ENCODE results near the gene UMAD1.

UMAD1 gene

DNA sequence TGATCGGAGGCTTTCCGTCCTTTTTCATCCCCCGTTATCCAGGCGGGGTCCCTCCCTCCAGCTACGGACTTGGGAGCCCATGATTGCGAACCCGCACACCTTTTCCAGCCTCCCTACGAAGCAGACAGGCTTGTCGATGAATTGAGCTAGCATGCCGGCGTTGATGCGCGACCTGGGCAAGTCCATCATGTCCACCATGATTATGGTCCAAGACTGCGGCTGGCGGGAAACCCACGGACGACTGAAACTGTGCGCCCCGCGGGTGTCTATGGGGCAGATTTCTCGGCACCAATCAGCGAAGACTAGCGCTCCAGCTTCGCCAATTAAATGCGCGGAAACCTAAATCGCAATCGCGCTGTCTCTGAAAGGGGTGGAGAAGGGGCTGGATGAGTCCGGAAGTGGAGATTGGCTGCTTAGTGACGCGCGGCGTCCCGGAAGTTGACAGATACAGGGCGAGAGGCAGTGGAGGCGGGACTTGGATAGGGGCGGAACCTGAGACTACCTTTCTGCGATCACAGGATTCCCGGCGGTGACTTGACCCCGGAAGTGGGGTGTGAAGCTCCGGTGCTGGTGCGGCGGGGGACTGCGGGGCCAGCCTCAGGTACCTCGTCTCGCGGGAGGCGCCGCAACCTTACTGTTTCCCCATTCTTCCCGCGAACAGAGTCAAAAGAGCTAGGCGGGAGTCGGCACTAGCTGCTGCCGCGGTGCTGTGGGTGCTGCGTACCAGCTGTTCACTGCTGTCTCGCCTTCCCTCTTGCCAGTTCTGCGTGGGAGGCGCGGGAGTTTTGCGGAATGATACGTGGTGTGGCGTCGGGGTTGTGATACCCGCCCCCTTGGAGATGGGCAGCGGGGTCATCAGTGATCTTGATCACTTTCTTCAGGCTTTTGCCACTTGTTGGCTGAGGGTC lies at the start of gene UMAD1:
TSS of gene UMAD1 (plus strand) at position 532 of the 908 bp plus-strand sequence. CDS start 32,620 bp downstream, outside the sequence.
- peak; percentile 89 for FAIRE-seq

DNA sequence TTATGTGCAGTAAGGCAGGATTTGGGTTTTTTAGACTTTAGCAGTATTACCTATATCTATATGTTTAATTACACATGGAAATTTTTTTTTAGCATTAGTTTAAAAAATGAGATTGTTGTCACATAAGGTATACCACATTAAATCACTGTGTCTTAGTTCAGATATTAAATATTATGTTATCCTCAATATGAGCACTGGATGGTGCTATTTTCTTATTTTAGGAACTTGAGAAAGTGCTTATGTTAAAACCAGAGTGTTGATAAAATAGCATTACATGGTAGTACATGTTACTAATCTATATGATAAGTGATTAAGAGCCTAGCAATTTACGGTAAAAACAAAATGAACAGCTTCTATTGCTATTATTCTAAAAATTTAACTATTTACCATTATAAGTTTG lies 45.1 kb upstream of the UMAD1 start:
- peak; percentile 94 for FAIRE-seq

DNA sequence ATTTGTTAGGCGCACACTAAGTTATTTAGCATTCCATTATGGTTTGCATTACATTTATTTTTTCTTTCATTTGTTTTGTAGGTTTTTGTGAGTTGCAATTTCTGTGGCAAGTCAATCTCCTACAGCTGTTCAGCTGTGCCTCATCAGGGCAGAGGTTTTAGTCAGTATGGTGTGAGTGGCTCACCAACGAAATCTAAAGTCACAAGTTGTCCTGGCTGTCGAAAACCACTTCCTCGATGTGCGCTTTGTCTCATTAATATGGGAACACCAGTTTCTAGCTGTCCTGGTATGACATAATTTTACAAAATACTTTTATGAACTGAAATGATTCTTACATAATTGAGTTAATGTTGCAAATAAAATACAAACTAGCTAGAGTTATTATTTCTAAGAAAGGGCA lies 44.4 kb upstream of the UMAD1 start:
- no peak for FAIRE-seq

DNA sequence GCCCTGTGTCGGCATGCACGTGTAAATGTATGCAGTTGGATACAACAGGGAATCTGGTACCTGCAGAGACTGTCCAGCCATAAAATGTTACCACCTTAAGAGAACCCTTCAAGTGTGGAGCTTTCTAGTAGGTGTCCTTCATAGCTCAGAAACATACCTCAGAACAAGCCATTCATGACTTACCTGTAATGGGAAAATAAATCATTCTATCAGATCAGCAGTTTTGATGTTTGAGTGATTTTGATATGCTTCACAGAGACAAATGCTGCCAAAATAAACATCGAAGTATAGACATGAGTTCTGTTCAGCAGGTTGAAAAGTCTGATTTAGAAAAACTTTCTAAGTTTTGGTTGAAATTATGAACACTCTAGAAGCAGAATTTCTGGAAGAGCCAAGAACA lies 33.5 kb upstream of the UMAD1 start:
- FAIRE-seq = no peak

DNA sequence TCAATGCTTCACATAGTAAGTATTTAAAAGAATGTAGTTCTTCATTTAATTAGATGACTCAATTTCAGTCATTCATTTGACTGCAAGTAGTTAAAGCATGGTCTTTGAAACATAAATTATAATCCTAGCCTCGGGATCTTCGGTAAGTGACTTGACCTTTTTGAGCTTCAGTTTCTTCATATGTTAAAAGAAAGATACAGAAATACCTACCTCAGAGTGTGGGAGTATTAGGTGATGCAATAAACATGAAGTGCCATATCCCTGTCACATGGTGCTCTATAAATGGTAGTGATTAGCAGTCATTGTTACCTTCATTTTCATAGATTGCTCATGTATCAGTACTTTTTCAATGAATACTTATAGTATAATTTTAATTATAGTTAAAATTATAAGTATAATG lies 31.2 kb upstream of the UMAD1 start:
- FAIRE-seq = no peak

DNA sequence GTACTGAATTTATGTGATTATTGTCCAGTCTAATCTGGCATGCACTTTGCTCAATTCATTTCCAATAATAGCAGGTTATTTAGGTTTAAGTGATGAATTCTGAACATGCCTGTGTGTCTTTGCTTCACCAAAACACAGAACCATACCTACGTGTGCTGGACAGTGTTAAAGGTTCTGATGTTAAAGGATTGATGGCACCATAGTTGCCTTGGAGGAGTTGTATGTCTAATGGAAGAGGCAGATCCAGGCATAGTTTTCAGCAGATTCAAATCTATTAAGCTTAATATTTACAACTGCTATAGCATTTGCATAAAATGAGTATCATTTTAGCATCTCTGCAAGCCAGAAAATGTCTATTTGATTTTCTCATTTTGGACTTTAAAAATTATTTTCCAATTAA lies 28.0 kb upstream of the UMAD1 start:
- FAIRE-seq = no peak

DNA sequence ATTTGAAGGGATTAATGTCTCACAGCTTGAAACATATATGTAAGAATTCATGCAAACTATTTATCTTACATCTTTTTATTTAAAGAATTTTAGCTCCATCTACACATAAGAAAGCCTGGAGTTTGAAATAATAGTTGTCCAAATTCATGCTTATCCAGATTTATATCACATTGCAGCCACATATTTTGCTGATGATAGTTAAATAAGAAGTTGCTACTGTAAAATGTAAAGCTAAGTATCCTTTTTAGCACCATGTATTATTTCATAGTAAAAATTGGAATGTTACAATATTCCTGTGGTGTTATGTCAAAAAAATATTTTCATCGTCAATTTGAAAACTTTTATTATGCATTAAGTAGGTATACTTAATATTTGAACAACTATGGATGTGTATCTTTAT lies 27.3 kb upstream of the UMAD1 start:
- no peak for FAIRE-seq

DNA sequence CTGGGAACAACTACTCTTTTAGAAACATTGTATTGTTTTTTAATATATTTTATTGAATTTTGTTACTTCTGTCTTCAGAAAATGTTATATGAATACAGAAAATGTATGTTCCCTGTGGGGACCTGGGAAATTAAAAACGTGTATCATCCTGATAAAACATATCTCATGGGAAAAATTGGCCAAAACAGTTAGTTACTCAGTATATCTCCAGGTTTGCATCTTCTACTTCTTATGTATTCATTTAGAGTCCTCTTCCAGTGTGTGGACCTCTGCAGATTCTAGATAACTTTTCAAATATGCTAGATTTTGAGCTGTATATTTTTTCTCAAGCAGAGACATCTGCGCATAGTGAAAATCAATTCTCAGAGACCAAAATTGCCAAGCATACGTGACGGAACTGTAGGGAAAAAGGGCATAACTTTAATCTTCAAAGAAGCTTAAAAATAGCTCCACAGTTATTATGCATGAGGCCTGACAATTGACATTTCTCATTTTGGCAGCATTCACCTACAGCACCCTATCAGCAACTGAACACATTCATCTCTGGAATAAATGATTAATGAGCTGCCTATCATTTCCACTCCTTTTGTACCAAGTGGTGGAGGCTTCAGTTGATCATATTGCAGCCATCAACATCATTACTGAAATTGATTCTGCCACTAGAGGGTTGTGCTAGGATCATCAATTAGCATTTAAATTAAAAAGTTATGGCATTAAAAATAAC lies 26.4 kb upstream of the UMAD1 start:
- no peak for FAIRE-seq

DNA sequence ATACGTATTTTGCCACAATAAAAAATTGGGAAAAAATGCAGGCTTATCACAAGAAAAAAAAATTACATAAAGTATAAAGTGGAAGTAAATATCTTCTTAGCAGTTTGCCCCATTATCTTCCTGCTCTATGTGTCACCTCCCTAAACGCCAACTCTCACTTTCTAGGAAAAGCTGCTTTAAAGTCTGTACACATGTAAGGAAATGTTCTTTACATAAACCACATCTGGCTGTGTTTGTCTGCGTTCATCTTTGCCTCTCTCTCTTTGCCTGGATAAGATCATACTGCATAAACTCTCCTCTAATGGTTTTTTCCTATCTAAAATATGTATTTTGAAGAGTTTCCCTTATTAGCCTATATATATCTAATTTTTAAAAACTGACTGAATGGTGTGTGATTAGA lies 23.0 kb upstream of the UMAD1 start:
- no peak for FAIRE-seq

DNA sequence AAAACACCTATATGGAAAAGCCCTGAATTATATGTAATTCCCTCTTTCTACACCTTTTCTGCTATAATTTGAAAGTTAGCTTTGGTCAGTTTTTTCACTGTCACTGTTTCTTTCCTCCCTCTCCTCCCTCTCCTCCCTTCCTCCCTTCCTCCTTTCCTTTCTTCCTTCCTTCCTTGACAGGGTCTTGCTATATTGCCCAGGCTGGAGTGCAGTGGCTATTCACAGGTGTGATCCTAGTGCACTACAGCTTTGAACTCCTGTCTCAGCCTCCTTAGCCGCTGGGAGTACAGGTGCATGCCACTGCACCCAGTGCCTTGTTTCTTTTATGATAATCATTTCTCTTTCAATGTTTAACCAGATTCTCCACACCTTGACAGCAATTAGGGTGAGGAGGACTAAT lies 22.1 kb upstream of the UMAD1 start:
- FAIRE-seq = no peak

DNA sequence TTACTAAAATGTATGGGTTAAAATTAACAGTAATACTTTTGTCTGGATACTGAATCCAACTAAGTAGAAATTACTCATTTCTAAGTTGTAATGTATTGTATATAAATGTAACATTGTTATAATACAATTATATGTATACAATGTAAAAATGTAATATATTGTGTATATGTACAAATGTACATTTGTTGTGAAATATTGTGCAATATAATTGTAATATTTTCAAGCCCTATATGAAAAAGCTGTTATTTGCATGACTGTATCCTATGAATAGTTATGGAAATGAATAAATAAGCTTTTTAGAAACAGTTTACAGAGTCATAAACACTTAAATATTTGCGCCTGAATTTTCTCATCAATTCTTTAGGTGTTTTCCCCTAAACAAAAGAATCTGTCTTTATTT lies 20.3 kb upstream of the UMAD1 start:
- no peak for FAIRE-seq

DNA sequence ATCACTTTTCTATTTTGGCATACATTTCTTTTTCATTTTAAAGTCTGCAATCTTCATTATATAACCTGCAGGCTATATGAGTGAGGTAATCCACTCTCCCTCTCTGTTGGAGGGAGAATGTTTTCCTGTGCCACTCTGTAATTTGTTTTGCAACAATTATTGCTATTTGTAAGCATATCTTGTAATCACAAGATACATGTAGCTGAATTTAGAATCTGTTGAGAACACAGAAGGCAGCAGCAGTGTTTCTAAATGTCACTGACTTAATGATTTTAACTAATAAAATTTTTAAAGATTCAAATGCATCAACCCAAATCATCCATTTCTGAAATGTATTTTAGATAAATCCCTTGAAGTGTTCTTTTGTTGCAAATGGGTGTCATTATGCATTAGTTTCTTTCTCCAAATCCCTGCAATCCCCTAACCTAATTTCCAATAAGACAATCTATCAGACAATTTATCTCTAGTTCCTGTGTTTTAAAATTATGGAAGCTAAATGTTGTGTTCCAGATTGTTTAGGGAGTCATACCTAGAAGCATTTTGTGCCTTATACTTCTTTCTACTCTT lies 19.8 kb upstream of the UMAD1 start:
- FAIRE-seq = no peak

DNA sequence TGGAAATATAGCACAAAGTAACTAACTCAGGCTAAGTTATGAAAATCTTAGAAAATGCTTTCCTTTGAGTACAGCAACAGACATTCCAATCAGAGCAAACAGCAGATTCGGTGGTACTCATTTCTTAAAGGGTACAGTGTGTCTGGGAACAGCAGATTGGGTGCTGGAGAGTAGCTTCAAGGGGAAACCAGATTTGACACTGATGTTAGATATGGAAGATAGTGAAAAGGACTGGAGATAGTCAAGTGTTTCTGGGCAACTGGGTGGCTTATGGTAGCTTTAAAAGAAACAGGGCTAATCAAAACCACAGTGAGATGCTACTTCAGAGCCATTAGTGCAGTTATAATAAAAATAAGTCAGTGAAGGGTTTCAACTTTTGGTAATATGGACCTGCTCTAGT lies 12.1 kb upstream of the UMAD1 start:
- FAIRE-seq = no peak

DNA sequence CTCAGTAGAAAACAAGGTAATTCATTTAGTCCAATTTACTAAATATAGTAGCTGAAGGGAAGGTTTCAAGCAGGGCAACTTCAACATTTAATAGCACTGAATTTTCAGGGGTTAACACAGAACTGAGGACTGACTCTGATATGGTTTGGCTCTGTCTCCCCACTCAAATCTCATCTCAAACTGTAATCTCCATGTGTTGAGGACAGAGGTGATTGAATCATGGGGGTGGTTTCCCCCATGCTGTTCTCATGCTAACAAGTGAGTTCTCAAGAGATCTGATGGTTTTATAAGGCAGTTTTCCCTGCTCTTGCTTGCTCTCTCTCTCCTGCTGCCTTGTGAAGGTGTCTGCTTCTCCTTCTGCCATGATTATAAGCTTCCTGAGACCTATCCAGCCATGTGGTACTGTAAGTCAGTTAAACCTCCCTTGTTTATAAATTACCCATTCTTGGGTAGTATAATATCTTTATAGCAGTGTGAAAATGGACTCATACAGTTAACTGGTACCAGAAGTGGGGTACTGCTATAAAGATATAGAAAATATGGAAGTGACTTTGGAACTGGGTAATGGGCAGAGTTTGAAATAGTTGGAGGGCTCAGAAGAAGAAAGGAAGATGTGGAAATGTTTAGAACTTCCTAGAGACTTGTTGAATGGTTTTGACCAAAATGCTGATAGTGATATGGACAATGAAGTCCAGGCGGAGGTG lies 9.8 kb upstream of the UMAD1 start:
- FAIRE-seq = no peak

DNA sequence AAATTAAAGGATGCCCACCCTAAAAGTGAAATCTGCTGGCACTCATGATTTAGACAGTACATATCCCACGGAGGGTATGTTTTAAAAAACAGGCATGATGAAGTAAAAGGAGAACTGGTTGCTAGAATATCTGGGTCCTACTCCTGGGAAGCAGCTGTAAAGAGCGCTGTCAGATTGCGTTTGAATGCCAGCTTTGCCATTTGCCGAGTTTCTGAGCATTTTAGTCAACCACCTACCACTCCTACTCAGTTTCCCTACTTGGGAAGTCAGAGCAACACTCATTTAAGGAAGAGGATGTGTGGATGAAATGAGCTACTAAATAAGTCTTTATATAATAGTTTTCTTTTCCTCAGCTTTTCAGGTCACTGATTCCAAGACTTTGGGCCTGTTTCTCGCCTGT lies 1.1 kb upstream of the UMAD1 start:
- no peak for FAIRE-seq

DNA sequence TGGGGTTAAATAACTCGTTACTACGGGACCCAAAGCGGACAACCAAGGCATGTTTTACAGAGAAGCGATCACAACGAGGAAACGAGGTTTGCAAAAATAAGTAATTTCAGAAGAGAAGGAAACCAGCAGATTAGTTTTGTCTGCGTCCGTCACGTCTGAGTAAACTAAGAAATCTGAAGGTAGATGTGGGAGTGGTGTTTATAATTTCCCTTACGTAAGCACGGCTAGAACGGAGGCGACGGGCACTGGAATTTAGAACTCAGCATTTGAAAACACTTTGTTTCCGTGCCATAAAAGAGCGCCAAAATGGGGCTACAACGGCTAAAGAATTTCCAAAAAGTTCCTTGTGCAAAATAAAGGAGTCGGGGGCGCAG lies 718 bp upstream of the UMAD1 start:
- no peak for FAIRE-seq

DNA sequence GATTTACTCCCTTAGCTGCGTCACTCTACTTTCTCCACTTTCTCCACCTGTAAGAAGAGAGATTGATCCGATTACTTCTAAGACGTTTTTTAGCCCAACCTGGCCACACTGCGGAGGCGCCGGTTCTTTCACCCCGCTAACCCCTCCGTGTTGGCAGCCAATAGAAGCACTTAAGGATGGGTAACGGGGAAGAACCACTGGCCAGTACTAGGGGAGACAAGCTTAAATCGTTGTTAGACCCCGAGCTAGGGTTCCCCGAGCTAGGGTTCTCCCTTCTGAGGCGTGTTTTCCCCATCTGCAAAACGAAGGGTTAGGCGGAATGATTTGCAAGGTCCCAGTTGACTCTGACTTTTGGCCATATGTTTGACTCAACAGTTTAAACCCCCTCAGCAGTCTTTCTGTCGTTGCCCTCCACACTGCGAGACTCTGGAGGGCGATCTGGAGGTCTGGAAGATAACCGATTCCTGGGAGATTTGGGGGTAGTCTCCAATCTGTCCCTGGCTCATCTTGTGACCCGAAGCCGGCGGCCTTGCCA lies 644 bp downstream of the UMAD1 start:
- no peak for FAIRE-seq

DNA sequence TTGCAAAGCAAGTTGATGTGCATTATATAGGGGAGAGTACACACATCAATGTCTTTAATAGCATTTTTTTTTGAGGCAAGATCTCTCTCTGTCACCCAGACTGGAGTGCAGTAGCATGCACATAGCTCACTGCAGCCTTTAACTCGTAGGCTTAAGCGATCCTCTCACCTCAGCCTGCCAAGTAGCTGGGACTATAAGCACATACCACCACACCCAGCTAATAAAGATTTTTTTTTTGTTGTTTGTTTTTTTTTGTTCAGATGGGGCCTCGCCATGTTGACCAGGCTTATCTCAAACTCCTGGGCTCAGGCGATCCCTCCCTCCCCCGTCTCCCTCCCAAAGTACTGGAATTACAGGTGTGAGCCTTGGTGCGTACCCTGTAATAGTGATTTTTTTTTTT lies 1.5 kb downstream of the UMAD1 start:
- no peak for FAIRE-seq

DNA sequence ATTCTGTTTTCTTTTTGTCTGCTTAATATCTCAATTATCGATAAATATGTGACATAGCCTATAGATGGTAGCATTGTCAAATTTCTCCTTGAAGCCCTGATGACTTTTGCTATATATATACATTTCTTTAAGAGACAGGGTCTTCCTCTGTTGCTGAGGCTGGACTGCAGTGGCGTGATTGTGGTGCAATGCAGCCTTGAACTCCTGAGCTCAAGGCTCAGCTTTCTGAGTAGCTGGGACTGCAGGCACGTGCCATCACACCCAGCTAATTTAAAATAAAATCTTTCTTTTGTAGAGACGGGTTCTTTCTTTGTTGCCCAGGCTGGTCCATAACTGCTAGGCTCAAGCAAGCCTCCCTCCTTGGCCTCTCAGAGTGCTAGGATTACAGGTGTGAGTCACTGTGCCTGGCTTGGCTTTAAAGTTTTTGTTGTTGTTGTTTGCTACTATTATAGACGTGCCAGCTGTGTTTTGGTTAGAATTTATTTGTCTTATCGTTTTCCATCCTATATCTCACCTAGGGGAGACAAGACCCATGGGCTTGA lies 7.0 kb downstream of the UMAD1 start:
- FAIRE-seq = no peak

DNA sequence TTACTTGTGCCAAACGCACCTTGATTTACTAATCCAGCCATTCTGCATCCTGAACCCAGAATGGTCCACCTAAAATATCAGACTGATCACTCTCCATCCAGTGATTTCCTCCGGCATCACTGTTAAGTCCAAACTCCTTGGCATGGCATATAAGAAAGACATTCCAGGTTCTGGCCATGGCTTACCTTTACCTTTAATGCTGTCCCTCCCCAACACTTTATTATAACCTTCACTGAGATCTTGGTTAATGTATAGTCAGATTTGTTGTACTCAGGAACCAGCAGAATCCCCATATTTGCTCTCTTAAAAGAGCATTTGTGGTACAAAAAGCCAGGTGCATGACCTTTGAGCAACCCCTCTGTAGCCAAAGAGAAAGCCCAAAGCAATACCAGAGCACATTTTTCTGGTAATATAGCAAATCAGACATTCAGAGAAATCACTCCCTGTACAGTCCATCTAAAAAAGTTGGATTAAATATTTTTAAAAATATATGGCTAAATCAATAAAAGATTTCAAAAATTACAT lies 10.2 kb downstream of the UMAD1 start:
- no peak for FAIRE-seq

DNA sequence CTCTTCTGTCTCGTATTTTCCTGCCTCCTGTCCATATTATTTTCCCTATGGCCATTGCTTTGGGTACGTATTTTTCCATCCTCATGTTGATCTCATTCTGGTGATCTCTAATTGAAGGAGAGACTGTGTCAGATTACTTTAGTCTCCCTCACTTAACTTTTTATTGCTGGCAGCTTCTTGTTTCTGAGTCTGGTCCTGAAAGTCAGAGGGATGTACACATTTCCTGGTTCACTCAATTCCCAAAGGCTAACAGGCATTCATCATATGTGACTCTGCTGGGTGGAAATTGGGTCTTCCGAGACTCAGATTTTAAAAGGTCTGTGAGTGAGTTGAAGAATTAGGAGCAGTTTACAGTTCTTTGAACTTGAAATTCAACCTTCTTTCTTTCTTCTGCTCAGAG lies 10.9 kb downstream of the UMAD1 start:
- FAIRE-seq = no peak

DNA sequence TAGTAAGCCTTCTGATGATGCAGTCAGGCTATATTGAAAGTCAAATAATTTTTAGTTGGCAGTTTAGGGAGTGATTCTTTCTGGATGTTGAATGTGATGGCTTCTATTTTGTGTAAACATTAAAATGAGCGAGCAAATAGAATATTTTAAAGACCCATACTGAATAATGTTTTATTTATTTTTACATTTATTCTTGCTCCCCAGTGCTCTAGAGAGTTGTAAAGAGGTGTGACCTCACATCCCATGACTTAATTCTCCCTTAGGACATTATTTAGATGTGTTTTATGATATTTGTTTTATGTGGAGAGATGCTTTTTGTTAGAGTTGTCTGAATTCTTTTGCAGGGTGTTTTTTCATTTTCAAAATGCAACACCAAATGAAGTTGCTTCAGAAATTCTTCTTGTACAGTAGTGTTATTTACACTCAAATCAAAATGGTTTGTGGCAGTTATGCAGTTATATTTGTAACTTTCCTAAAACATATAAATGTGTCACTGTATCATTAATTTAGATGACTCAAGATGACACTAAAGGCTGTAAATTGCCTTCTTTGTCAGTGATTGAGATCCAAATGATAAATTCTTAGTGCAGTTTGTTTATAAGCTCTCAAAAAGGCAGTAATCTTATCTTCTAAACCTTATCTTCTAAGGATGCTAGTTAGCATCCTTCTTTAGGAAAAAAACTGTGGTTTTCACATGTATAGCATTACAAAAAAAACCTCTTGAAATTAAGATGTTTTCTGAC lies 12.4 kb downstream of the UMAD1 start:
- no peak for FAIRE-seq

Measured in islet of Langerhans (tissue), 1 donor.